IMR-90 (cell line): ENCODE data around the gene PCCA. TPM values are rescaled to one million over a fixed set of nuclear protein-coding genes. Genes with fewer than 3 reads are reported as not detected.

Experiments used
- ATAC-seq: fragments of 200-7000 bp; cut with Tn5 transposase; 2 replicates; pipeline ENCODE4 v1.9.1; 2020; ENCODE audit warnings: low read depth, mild to moderate bottlenecking, moderate library complexity
- BruUV-seq: library from RNA; stranded (reverse); fragments of 400-500 nt; replicated peaks from 2 replicates; lab custom pipeline; 2021; lab: Mats Ljungman, UMichigan
- CTCF ChIA-PET: fragments of 300-600 bp; formaldehyde crosslinking; extraction: SDS; loops from one replicate; lab custom pipeline; 2021; ENCODE audit warnings: antibody characterized with exemption; lab: Yijun Ruan, JAX
- POLR2A ChIA-PET: fragments of 300-600 bp; sonication (Branson Sonifier 250); formaldehyde crosslinking; loops from one replicate; lab custom pipeline; 2022; ENCODE audit warnings: antibody characterized with exemption; ENCODE audit not compliant: unreplicated experiment; lab: Charles Lee
- DNase-seq: peaks from one replicate; pipeline ENCODE4 v3.0.0; 2013
- H2AFZ ChIP-seq: replicated peaks from 2 replicates; pipeline ENCODE3; 2013; ENCODE audit warnings: low read length, mild to moderate bottlenecking; ENCODE audit not compliant: poor library complexity
- H2AK5ac ChIP-seq: 2 replicates; pipeline ENCODE4 v1.6.1; 2013; ENCODE audit warnings: low read depth, low read length, inconsistent platforms
- H2AK9ac ChIP-seq: replicated peaks from 2 replicates; pipeline ENCODE3; 2013; ENCODE audit warnings: mild to moderate bottlenecking, low read depth, low read length, moderate library complexity; ENCODE audit not compliant: poor library complexity
- H2BK120ac ChIP-seq: 2 replicates; pipeline ENCODE4 v1.6.1; 2013; ENCODE audit warnings: low read depth, low read length, inconsistent platforms
- H2BK15ac ChIP-seq: 3 replicates; pipeline ENCODE4 v1.6.1; 2013; ENCODE audit warnings: low read depth, low read length, inconsistent platforms
- H2BK20ac ChIP-seq: 2 replicates; pipeline ENCODE4 v1.6.1; 2013; ENCODE audit warnings: low read depth, mild to moderate bottlenecking, inconsistent platforms, low read length, moderate library complexity
- H2BK5ac ChIP-seq: 2 replicates; pipeline ENCODE4 v1.6.1; 2013; ENCODE audit warnings: mild to moderate bottlenecking, low read depth, low read length, inconsistent platforms; ENCODE audit not compliant: poor library complexity, severe bottlenecking
- H3K14ac ChIP-seq: replicated peaks from 2 replicates; pipeline ENCODE4 v1.6.1; 2013; ENCODE audit warnings: low read depth, low read length, inconsistent platforms
- H3K18ac ChIP-seq: 2 replicates; pipeline ENCODE4 v1.6.1; 2013; ENCODE audit warnings: low read depth, low read length, control low read depth
- H3K23ac ChIP-seq: 2 replicates; pipeline ENCODE4 v1.6.1; 2013; ENCODE audit warnings: low read depth, low read length, inconsistent platforms
- H3K27ac ChIP-seq: 2 replicates; pipeline ENCODE4 v1.5.1; 2013; ENCODE audit warnings: mild to moderate bottlenecking, control low read depth, low read length; ENCODE audit not compliant: insufficient read depth
- H3K27me3 ChIP-seq: 2 replicates; pipeline ENCODE4 v1.6.1; 2013; ENCODE audit warnings: low read length; ENCODE audit not compliant: control insufficient read depth, insufficient read depth
- H3K36me3 ChIP-seq: 2 replicates; pipeline ENCODE4 v1.6.1; 2013; ENCODE audit warnings: low read length, mixed read lengths; ENCODE audit not compliant: control insufficient read depth, insufficient read depth
- H3K4ac ChIP-seq: 2 replicates; pipeline ENCODE4 v1.6.1; 2013; ENCODE audit warnings: low read depth, low read length, inconsistent platforms
- H3K4me1 ChIP-seq: 2 replicates; pipeline ENCODE4 v1.6.1; 2013; ENCODE audit warnings: low read length, mixed read lengths; ENCODE audit not compliant: control insufficient read depth, insufficient read depth
- H3K4me2 ChIP-seq: 2 replicates; pipeline ENCODE4 v1.6.1; 2013; ENCODE audit warnings: low read depth, mild to moderate bottlenecking, control low read depth, low read length, moderate library complexity
- H3K4me3 ChIP-seq: 2 replicates; pipeline ENCODE4 v1.5.1; 2013; ENCODE audit warnings: low read depth, mild to moderate bottlenecking, control low read depth, low read length, moderate library complexity; ENCODE audit not compliant: insufficient read depth
- H3K56ac ChIP-seq: 2 replicates; pipeline ENCODE4 v1.6.1; 2013; ENCODE audit warnings: low read length, inconsistent platforms; ENCODE audit not compliant: insufficient read depth; ENCODE audit errors: extremely low read depth
- H3K79me1 ChIP-seq, 2 experiments: 2 replicates each; pipeline ENCODE4 v1.6.1; 2013; ENCODE audit warnings: low read length in 2 of 2, inconsistent platforms in 1 of 2, low read depth in 1 of 2
- H3K9ac ChIP-seq: 2 replicates; pipeline ENCODE4 v1.6.1; 2013; ENCODE audit warnings: low read depth, low read length, control low read depth
- H3K9me1 ChIP-seq: 2 replicates; pipeline ENCODE4 v1.6.1; 2013; ENCODE audit warnings: low read length, inconsistent platforms; ENCODE audit not compliant: insufficient read depth
- H3K9me3 ChIP-seq: 2 replicates; pipeline ENCODE4 v1.6.1; 2013; ENCODE audit warnings: low read length; ENCODE audit not compliant: control insufficient read depth, insufficient read depth
- H4K20me1 ChIP-seq: 2 replicates; pipeline ENCODE4 v1.6.1; 2013; ENCODE audit warnings: low read length, inconsistent platforms; ENCODE audit not compliant: insufficient read depth
- H4K5ac ChIP-seq: 2 replicates; pipeline ENCODE4 v1.6.1; 2013; ENCODE audit warnings: mild to moderate bottlenecking, low read depth, low read length, control low read depth
- H4K8ac ChIP-seq, 2 experiments: 2 replicates each; pipeline ENCODE4 v1.6.1; 2013; ENCODE audit warnings: low read depth in 2 of 2, low read length in 2 of 2, control low read depth in 1 of 2, inconsistent platforms in 1 of 2
- H4K91ac ChIP-seq: 2 replicates; pipeline ENCODE4 v1.6.1; 2013; ENCODE audit warnings: low read depth, low read length, inconsistent platforms; ENCODE audit not compliant: insufficient read depth
- CTCF ChIP-seq: conservative IDR thresholded peaks from 2 replicates; pipeline ENCODE4 v1.5.1; 2012; ENCODE audit warnings: mild to moderate bottlenecking, low read depth, low read length, improper control_type of control experiment
- WGBS, 2 experiments: methylation state at CpG; one replicate each; pipeline versions ENCODE4 v1.1.5 to v1.1.7; 2013; ENCODE audit warnings: missing lambda C conversion rate in 2 of 2; ENCODE audit not compliant: insufficient read length in 1 of 2; ENCODE audit errors: extremely low coverage in 2 of 2; 5-methylcytosine and 5-hydroxymethylcytosine counted together
- dilution Hi-C: fragments of 300-500 bp; cut with HindIII; formaldehyde crosslinking; loops from one replicate; pipeline ENCODE4 v1.14.3; 2018; ENCODE audit warnings: low sequenced_read_pairs; ENCODE audit not compliant: unreplicated experiment
- in situ Hi-C: fragments of 300-500 bp; cut with MboI; formaldehyde crosslinking; loops from 3 replicates; pipeline ENCODE4 v1.14.3; 2019; ENCODE audit warnings: low sequenced_read_pairs, inconsistent platforms, mixed read lengths
- intact Hi-C: fragments of 100-400 bp; cut with micrococcal nuclease; formaldehyde crosslinking; loops from 2 replicates; pipeline ENCODE4 v1.10.0; 2022
- polyA plus RNA-seq, 3 experiments: library from polyadenylated mRNA; depleted of rRNA; stranded (reverse); fragments of >200 nt; gene quantifications; 2 replicates each; pipeline ENCODE4 v1.2.3, GENCODE V29; 2012; ENCODE audit warnings: low replicate concordance in 1 of 3
- total RNA-seq: library from RNA; depleted of rRNA; stranded (reverse); fragments of >200 nt; gene quantifications from 2 replicates; pipeline ENCODE4 v1.2.3, GENCODE V29; 2012

The PCCA gene
- total and polyA plus RNA-seq, 2 of the 4 experiments (the other 2 are of a cell fraction), result 7.6 to 24.0 TPM

DNA sequence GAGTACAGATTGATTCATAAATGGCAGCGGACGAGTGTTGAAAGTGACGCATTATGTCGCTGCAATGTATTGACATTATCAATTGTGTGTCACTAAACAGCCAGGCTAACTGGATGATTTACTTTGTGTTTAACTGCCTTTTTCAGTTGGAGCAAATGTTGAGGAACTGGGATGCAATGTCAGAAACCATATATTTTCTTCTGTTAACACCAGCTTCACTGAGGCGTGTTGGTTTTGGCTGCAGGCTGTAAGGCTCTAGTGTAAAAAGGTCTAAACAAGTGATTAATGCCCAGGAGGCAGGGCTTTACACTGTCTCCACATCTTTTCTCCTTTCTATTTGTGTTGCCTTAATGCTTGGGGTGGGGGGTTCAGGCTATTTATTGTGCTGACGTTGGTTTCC, 419.6 kb downstream of the PCCA start:
- no peak overlapping the region for H2BK20ac ChIP-seq
- no peak overlapping the region for H3K56ac ChIP-seq
- no peaks in the 10 kb centered on the region for H4K20me1 ChIP-seq
- no peak overlapping the region for H3K9ac ChIP-seq
- H2AK9ac ChIP-seq, result no peak overlapping the region
- H3K4me2 ChIP-seq, result no peak overlapping the region
- H4K8ac ChIP-seq, result no peak overlapping the region
- no peak overlapping the region for H2BK5ac ChIP-seq
- H3K27ac ChIP-seq, result no peak overlapping the region
- H3K9me1 ChIP-seq, result peaks cover 3% of the 10 kb centered on the region; the same call in 1 of the 2 replicates
- no peak overlapping the region for H4K91ac ChIP-seq
- no peaks in the 10 kb centered on the region for H3K9me3 ChIP-seq
- H3K79me1 ChIP-seq, result no peaks in the 10 kb centered on the region
- no peak overlapping the region for H2AFZ ChIP-seq
- ChIA-PET POLR2A (no interaction called here), CTCF (no interaction called here)
- no TSS peak for BruUV-seq
- no peak overlapping the region for H3K18ac ChIP-seq
- in situ Hi-C loops (loop anchor here (10.0 kb wide), 1 partner anchor 264 kb away; no protein-coding TSS in a partner anchor), intact Hi-C loops (no loop called here), dilution Hi-C loops (no loop called here)
- ATAC-seq, result no peak
- no peak overlapping the region for H3K23ac ChIP-seq
- no peak overlapping the region for H2BK120ac ChIP-seq
- TF ChIP-seq CTCF, result no peak
- H3K36me3 ChIP-seq, result no peaks in the 10 kb centered on the region
- no peak overlapping the region for H4K5ac ChIP-seq
- no peaks in the 10 kb centered on the region for H3K27me3 ChIP-seq
- H3K4me3 ChIP-seq, result no peak overlapping the region
- no peak for DNase-seq
- no peak overlapping the region for H2BK15ac ChIP-seq
- WGBS, 2 experiments, result no CpG with 5 or more reads among the region's 6 CpGs
- H3K14ac ChIP-seq, result no peak overlapping the region
- H2AK5ac ChIP-seq, result no peak overlapping the region
- no peak overlapping the region for H3K4ac ChIP-seq
- H3K4me1 ChIP-seq, result no peaks in the 10 kb centered on the region
